ENCODE data around the gene RGS1. TPM values are rescaled to one million over a fixed set of nuclear protein-coding genes. Genes with fewer than 3 reads are reported as not detected.

Gene RGS1
- total RNA-seq, 2 donors from 2014 or later = 25.8 to 30.7 TPM

DNA sequence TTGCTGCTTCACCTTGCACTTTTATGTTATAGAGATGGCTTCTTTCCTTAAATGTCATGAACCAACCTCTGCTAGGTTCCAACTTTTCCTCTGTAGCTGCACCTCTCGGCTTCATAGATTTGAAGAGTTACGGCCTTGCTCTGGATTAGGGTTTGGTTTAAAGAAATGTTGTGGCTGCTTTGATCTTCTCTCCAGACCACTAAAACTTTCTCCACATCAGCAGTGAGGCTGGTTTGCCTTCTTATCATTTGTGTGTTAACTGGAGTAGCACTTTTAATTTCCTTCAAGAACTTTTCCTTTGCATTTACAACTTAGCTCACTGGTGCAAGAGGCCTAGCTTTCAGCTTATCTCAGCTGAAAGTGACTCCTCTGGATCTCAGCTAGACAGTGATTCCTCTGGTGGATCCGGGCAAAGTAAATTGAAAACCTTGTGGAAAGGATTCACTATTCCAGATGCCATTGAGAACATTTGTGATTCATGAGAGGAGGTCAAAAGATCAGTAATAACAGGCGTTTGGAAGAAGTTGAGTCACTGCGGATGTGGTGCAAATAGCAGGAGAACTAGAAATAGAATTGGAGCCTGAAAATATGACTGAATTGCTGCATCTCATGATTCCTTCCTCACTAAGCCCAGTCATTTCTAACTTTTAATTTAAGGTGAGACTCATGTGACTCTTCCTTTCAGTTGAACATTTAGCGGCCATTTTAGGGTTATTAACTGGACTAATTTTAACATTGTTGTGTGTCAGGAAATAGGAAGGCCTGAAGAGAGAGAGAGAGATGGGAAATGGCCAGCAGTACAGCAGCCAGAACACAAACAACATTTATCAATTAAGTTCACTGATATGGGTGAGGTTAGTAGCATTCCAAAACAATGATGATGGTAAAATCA, 16.2 kb upstream of the RGS1 start:
- peak overlapping the region in 1 of 2 donors; percentile 59 for H3K4me3 Mint-ChIP-seq
- no peaks in the 10 kb centered on the region for H3K27me3 Mint-ChIP-seq (ENCODE audit: low read depth)
- H3K4me1 Mint-ChIP-seq (ENCODE audit: low read depth) = peaks cover 33% of the 10 kb centered on the region
- DNase-seq (no peak), ATAC-seq (replicated peaks in 1 of 2) (peak; percentile 37 to 76)
- no peaks in the 10 kb centered on the region for H3K9me3 Mint-ChIP-seq
- H3K27ac Mint-ChIP-seq = peak overlapping the region; percentile 64
- H3K36me3 Mint-ChIP-seq (ENCODE audit: insufficient read depth in 2 of 2) = no peaks in the 10 kb centered on the region

DNA sequence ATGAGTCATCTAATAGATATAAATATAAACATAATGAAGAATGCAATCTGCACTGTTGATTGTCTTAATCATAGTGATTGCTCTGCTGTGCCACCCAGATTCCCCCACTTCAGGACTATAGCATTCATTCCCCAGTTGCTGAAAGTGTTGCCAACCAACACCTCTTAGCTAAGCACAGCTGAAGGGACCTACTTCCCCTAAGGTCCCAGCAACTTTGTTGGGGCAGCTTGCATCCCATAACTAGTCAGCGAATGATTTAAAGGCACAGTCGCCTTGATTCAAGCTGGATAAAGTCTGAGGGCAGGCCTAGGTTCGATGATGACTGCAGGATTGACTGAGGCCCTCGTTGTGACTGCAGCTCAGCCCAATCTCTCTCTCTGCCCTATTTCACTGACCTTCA, 14.3 kb upstream of the RGS1 start:
- H3K4me1 Mint-ChIP-seq (ENCODE audit: low read depth) = peaks cover 44% of the 10 kb centered on the region
- DNase-seq (no peak), ATAC-seq (replicated peaks in 1 of 2) (no peak)
- H3K36me3 Mint-ChIP-seq (ENCODE audit: insufficient read depth in 2 of 2) = no peaks in the 10 kb centered on the region
- no peaks in the 10 kb centered on the region for H3K9me3 Mint-ChIP-seq
- no peak overlapping the region for H3K27ac Mint-ChIP-seq
- H3K4me3 Mint-ChIP-seq = no peak overlapping the region
- H3K27me3 Mint-ChIP-seq (ENCODE audit: low read depth) = no peaks in the 10 kb centered on the region

GRCh38 chr1:192563129-192563528, 12.4 kb upstream of the RGS1 start:
- DNase-seq (no peak), ATAC-seq (replicated peaks in 1 of 2) (no peak)
- H3K27ac Mint-ChIP-seq = peak overlapping the region; percentile 51
- no peaks in the 10 kb centered on the region for H3K27me3 Mint-ChIP-seq (ENCODE audit: low read depth)
- no peaks in the 10 kb centered on the region for H3K36me3 Mint-ChIP-seq (ENCODE audit: insufficient read depth in 2 of 2)
- no peak overlapping the region for H3K4me3 Mint-ChIP-seq
- H3K4me1 Mint-ChIP-seq (ENCODE audit: low read depth) = peaks cover 56% of the 10 kb centered on the region
- no peaks in the 10 kb centered on the region for H3K9me3 Mint-ChIP-seq

GRCh38 chr1:192564099-192564498, 11.5 kb upstream of the RGS1 start:
- no peak overlapping the region for H3K27ac Mint-ChIP-seq
- no peaks in the 10 kb centered on the region for H3K27me3 Mint-ChIP-seq (ENCODE audit: low read depth)
- no peak overlapping the region for H3K4me3 Mint-ChIP-seq
- ATAC-seq (replicated peaks in 1 of 2) = no peak
- H3K36me3 Mint-ChIP-seq (ENCODE audit: insufficient read depth in 2 of 2) = peaks cover 0 to 2% of the 10 kb centered on the region in 2 donors
- peaks cover 46% of the 10 kb centered on the region for H3K4me1 Mint-ChIP-seq (ENCODE audit: low read depth)
- no peak for DNase-seq
- peaks cover 0 to 2% of the 10 kb centered on the region in 2 donors for H3K9me3 Mint-ChIP-seq

- no peak for DNase-seq
- peak overlapping the region; percentile 20 for H3K27ac Mint-ChIP-seq
- H3K4me1 Mint-ChIP-seq (ENCODE audit: low read depth) = peaks cover 41% of the 10 kb centered on the region
- H3K27me3 Mint-ChIP-seq (ENCODE audit: low read depth) = no peaks in the 10 kb centered on the region
- H3K36me3 Mint-ChIP-seq (ENCODE audit: insufficient read depth in 2 of 2) = peaks cover 7 to 11% of the 10 kb centered on the region in 2 donors
- peaks cover 0 to 10% of the 10 kb centered on the region in 2 donors for H3K9me3 Mint-ChIP-seq
- H3K4me3 Mint-ChIP-seq = peak overlapping the region in 1 of 2 donors; percentile 50
- no peak for ATAC-seq (replicated peaks in 1 of 2)
Measured at GRCh38 chr1:192565946-192566345, 9.6 kb upstream of the RGS1 start.

- peaks cover 9 to 13% of the 10 kb centered on the region in 2 donors for H3K36me3 Mint-ChIP-seq (ENCODE audit: insufficient read depth in 2 of 2)
- peaks cover 0 to 10% of the 10 kb centered on the region in 2 donors for H3K9me3 Mint-ChIP-seq
- peak overlapping the region; percentile 47 for H3K27ac Mint-ChIP-seq
- DNase-seq (no peak), ATAC-seq (replicated peaks in 1 of 2) (peak; percentile 77 to 80)
- H3K4me1 Mint-ChIP-seq (ENCODE audit: low read depth) = peaks cover 48% of the 10 kb centered on the region
- peak overlapping the region in 1 of 2 donors; percentile 5 for H3K4me3 Mint-ChIP-seq
- H3K27me3 Mint-ChIP-seq (ENCODE audit: low read depth) = no peaks in the 10 kb centered on the region
Measured at GRCh38 chr1:192566657-192567056, 8.9 kb upstream of the RGS1 start.

DNA sequence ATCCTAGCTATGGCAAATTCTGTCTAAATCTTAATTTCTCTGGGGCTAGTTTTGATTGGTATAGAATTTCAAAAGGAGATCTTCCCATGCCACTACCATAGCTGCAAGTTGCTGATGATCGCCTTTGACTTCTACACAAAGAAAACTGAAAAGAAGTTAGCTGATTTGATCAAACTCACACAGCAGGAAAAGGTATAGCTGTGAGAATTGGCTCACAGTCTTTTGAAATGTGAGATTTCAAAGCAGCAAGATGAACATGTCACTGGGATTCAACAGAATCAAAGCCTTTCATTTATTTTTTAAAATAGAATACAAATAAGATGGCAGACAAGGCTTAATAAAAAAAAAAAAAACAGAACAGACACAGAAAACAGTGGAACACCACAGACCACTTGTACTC, 7.5 kb upstream of the RGS1 start:
- Mint-ChIP-seq H3K27ac (no peak overlapping the region), H3K4me1 (ENCODE audit: low read depth) (peaks cover 58% of the 10 kb centered on the region), H3K36me3 (ENCODE audit: insufficient read depth in 2 of 2) (peaks cover 9 to 13% of the 10 kb centered on the region in 2 donors), H3K4me3 (no peak overlapping the region), H3K9me3 (peaks cover 0 to 10% of the 10 kb centered on the region in 2 donors), H3K27me3 (ENCODE audit: low read depth) (no peaks in the 10 kb centered on the region)
- no peak for ATAC-seq (replicated peaks in 1 of 2)
- DNase-seq = no peak

GRCh38 chr1:192571668-192572067, 3.9 kb upstream of the RGS1 start:
- Mint-ChIP-seq H3K27ac (peak overlapping the region; percentile 29), H3K27me3 (ENCODE audit: low read depth) (no peaks in the 10 kb centered on the region), H3K9me3 (peaks cover 0 to 10% of the 10 kb centered on the region in 2 donors), H3K36me3 (ENCODE audit: insufficient read depth in 2 of 2) (peaks cover 14 to 18% of the 10 kb centered on the region in 2 donors), H3K4me3 (peak overlapping the region in 1 of 2 donors; percentile 50), H3K4me1 (ENCODE audit: low read depth) (peaks cover 69% of the 10 kb centered on the region)
- ATAC-seq (replicated peaks in 1 of 2) (no peak), DNase-seq (no peak)

- Mint-ChIP-seq H3K4me1 (ENCODE audit: low read depth) (peaks cover 65% of the 10 kb centered on the region), H3K36me3 (ENCODE audit: insufficient read depth in 2 of 2) (peaks cover 16 to 24% of the 10 kb centered on the region in 2 donors), H3K27me3 (ENCODE audit: low read depth) (no peaks in the 10 kb centered on the region), H3K9me3 (peaks cover 0 to 10% of the 10 kb centered on the region in 2 donors), H3K27ac (peak overlapping the region; percentile 50), H3K4me3 (peak overlapping the region in 1 of 2 donors; percentile 41)
- ATAC-seq (replicated peaks in 1 of 2) (no peak), DNase-seq (no peak)
Measured at GRCh38 chr1:192573499-192573898, 2.1 kb upstream of the RGS1 start.

DNA sequence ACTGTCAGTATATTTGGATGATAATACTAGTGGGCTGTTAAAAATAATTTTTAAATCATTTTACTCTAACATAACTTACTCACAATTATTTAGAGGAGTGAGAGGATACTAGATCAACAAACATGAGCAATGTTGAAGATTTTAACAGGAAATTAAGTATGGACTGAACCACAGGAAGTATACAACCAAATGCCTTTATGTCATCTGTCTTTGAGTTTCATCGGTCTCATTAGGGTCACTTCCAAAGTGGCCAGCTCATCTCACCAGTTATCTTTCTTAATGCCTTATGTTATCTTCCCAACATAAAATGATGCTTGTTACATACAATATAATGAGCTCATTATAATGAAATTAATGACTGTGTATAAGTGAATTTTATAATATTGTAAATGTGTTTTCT, 1.5 kb upstream of the RGS1 start:
- ATAC-seq (replicated peaks in 1 of 2) (no peak), DNase-seq (no peak)
- no peaks in the 10 kb centered on the region for H3K27me3 Mint-ChIP-seq (ENCODE audit: low read depth)
- no peak overlapping the region for H3K4me3 Mint-ChIP-seq
- peaks cover 71% of the 10 kb centered on the region for H3K4me1 Mint-ChIP-seq (ENCODE audit: low read depth)
- peaks cover 16 to 28% of the 10 kb centered on the region in 2 donors for H3K36me3 Mint-ChIP-seq (ENCODE audit: insufficient read depth in 2 of 2)
- H3K9me3 Mint-ChIP-seq = peaks cover 0 to 8% of the 10 kb centered on the region in 2 donors
- peak overlapping the region; percentile 23 for H3K27ac Mint-ChIP-seq

- H3K36me3 Mint-ChIP-seq (ENCODE audit: insufficient read depth in 2 of 2) = peaks cover 6 to 21% of the 10 kb centered on the region in 2 donors
- no peak for ATAC-seq (replicated peaks in 1 of 2)
- no peak for DNase-seq
- no peaks in the 10 kb centered on the region for H3K9me3 Mint-ChIP-seq
- H3K27ac Mint-ChIP-seq = peak overlapping the region; percentile 89
- peaks cover 79% of the 10 kb centered on the region for H3K4me1 Mint-ChIP-seq (ENCODE audit: low read depth)
- no peaks in the 10 kb centered on the region for H3K27me3 Mint-ChIP-seq (ENCODE audit: low read depth)
- H3K4me3 Mint-ChIP-seq = peak overlapping the region; percentile 92 to 95
Measured at GRCh38 chr1:192576190-192577144, 894 bp downstream of the RGS1 start.

GRCh38 chr1:192577145-192578140, 1.9 kb downstream of the RGS1 start:
- Mint-ChIP-seq H3K27me3 (ENCODE audit: low read depth) (no peaks in the 10 kb centered on the region), H3K27ac (peak overlapping the region; percentile 93), H3K36me3 (ENCODE audit: insufficient read depth in 2 of 2) (peaks cover 6 to 21% of the 10 kb centered on the region in 2 donors), H3K4me3 (peak overlapping the region; percentile 92 to 95), H3K9me3 (no peaks in the 10 kb centered on the region), H3K4me1 (ENCODE audit: low read depth) (peaks cover 70% of the 10 kb centered on the region)
- no peak for ATAC-seq (replicated peaks in 1 of 2)
- no peak for DNase-seq

Data from activated T-cell treated with anti-CD3 and anti-CD28 coated beads, Interleukin-2, amount 50 U/mL, for 72 hours (primary cell).